Hepatic stellate cell (primary cell): ENCODE results near the gene DNAJC13.

Experiments used
- DNase-seq: peaks from one replicate; pipeline ENCODE4 v3.0.0; 2011; ENCODE audit warnings: low spot score

DNAJC13 gene

GRCh38 chr3:132406587-132406986 is 10.7 kb upstream of the DNAJC13 start:
- DNase-seq, result no peak

GRCh38 chr3:132407025-132407424 is 10.3 kb upstream of the DNAJC13 start:
- no peak for DNase-seq

GRCh38 chr3:132414841-132415240 is 2.5 kb upstream of the DNAJC13 start:
- DNase-seq, result no peak

- no peak for DNase-seq
Observed at GRCh38 chr3:132416161-132416560, 1.1 kb upstream of the DNAJC13 start.

- peak; percentile 53 for DNase-seq
Observed at GRCh38 chr3:132417695-132418411, 551 bp downstream of the DNAJC13 start.

- DNase-seq, result no peak
Observed at GRCh38 chr3:132418916-132419315, 1.6 kb downstream of the DNAJC13 start.

GRCh38 chr3:132421832-132422231 is 4.5 kb downstream of the DNAJC13 start:
- DNase-seq, result peak; percentile 44

- no peak for DNase-seq
Observed at GRCh38 chr3:132422531-132422930, 5.2 kb downstream of the DNAJC13 start.

GRCh38 chr3:132432639-132433038 is 15.3 kb downstream of the DNAJC13 start:
- peak; percentile 70 for DNase-seq

- DNase-seq, result no peak
Observed at GRCh38 chr3:132433121-132433520, 15.8 kb downstream of the DNAJC13 start.

- DNase-seq, result no peak
Observed at GRCh38 chr3:132435224-132435910, 18.1 kb downstream of the DNAJC13 start.

GRCh38 chr3:132435911-132436425 is 18.7 kb downstream of the DNAJC13 start:
- no peak for DNase-seq

- DNase-seq, result no peak
Observed at GRCh38 chr3:132443421-132443820, 26.1 kb downstream of the DNAJC13 start.

GRCh38 chr3:132444383-132444782 is 27.1 kb downstream of the DNAJC13 start:
- DNase-seq, result no peak

- no peak for DNase-seq
Observed at GRCh38 chr3:132445817-132446216, 28.5 kb downstream of the DNAJC13 start.

- peak; percentile 21 for DNase-seq
Observed at GRCh38 chr3:132448216-132448961, 31.1 kb downstream of the DNAJC13 start.

GRCh38 chr3:132456136-132456535 is 38.8 kb downstream of the DNAJC13 start:
- DNase-seq, result no peak

- no peak for DNase-seq
Observed at GRCh38 chr3:132456571-132456970, 39.3 kb downstream of the DNAJC13 start.

GRCh38 chr3:132457286-132457685 is 40.0 kb downstream of the DNAJC13 start:
- DNase-seq, result no peak

- DNase-seq, result no peak
Observed at GRCh38 chr3:132459551-132459950, 42.2 kb downstream of the DNAJC13 start.

- no peak for DNase-seq
Observed at GRCh38 chr3:132461544-132461943, 44.2 kb downstream of the DNAJC13 start.

GRCh38 chr3:132464066-132464465 is 46.8 kb downstream of the DNAJC13 start:
- peak; percentile 35 for DNase-seq

- DNase-seq, result no peak
Observed at GRCh38 chr3:132469326-132469725, 52.0 kb downstream of the DNAJC13 start.
